Nephron (organoid): Measurements from ENCODE around the gene INSYN2A.

ENCODE experiments used
- H3K27ac Mint-ChIP-seq, 3 experiments: 2 replicates each; pipeline ENCODE4 v1.8.0; 2020; ENCODE audit warnings: mixed read lengths in 3 of 3, mild to moderate bottlenecking in 2 of 3, moderate library complexity in 1 of 3
- H3K27me3 Mint-ChIP-seq: 2 replicates; pipeline ENCODE4 v1.8.0; 2021; ENCODE audit warnings: low read depth, mild to moderate bottlenecking, moderate library complexity, mixed read lengths
- H3K36me3 Mint-ChIP-seq: 2 replicates; pipeline ENCODE4 v1.8.0; 2020; ENCODE audit warnings: low read depth, mixed read lengths
- H3K4me1 Mint-ChIP-seq: 2 replicates; pipeline ENCODE4 v1.8.0; 2020; ENCODE audit warnings: mixed read lengths
- H3K4me3 Mint-ChIP-seq, 3 experiments: 2 replicates each; pipeline ENCODE4 v1.8.0; 2020; ENCODE audit warnings: mild to moderate bottlenecking in 3 of 3, mixed read lengths in 3 of 3, moderate library complexity in 2 of 3
- H3K9me3 Mint-ChIP-seq: 2 replicates; pipeline ENCODE4 v1.8.0; 2020; ENCODE audit warnings: mixed read lengths
- TF ChIP-seq, protein P1 (sequence below), 3 experiments: fragments of 200-600 bp; sonication (generic); IDR thresholded peaks; one replicate each; pipeline ENCODE4 v1.5.0; 2021; ENCODE audit warnings: antibody characterized with exemption in 3 of 3; ENCODE audit not compliant: unreplicated experiment in 3 of 3

INSYN2A gene

DNA sequence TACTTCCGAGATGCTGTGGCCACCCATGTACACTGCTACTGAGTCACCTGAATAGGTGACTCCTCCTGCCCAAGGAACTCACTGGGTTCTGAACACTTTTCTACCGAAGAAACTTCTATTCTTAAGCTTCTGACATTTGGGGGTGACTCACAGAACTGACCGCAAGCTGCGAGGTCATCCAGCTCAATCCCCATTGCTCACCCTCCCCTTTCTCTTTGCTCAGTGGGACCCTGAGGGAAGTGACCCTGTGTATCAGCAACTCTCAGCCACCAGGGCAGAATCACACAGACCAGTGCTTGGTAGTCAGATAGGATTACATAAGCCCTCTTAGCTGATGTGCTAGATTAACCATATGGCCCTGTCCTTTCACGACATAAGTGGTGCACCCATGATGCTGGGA lies 46.3 kb downstream of the INSYN2A start:
- H3K4me3 Mint-ChIP-seq = no peak overlapping the region
- no peaks in the 10 kb centered on the region for H3K27me3 Mint-ChIP-seq
- TF ChIP-seq, protein P1, sequence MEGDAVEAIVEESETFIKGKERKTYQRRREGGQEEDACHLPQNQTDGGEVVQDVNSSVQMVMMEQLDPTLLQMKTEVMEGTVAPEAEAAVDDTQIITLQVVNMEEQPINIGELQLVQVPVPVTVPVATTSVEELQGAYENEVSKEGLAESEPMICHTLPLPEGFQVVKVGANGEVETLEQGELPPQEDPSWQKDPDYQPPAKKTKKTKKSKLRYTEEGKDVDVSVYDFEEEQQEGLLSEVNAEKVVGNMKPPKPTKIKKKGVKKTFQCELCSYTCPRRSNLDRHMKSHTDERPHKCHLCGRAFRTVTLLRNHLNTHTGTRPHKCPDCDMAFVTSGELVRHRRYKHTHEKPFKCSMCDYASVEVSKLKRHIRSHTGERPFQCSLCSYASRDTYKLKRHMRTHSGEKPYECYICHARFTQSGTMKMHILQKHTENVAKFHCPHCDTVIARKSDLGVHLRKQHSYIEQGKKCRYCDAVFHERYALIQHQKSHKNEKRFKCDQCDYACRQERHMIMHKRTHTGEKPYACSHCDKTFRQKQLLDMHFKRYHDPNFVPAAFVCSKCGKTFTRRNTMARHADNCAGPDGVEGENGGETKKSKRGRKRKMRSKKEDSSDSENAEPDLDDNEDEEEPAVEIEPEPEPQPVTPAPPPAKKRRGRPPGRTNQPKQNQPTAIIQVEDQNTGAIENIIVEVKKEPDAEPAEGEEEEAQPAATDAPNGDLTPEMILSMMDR (IDR thresholded peaks at IDR 0.05; ENCODE audit: unreplicated experiment in 3 of 3) = no peak
- peak overlapping the region in 1 of 3 experiments; percentile 46 for H3K27ac Mint-ChIP-seq
- H3K36me3 Mint-ChIP-seq = peaks cover 14% of the 10 kb centered on the region
- peaks cover 38% of the 10 kb centered on the region for H3K4me1 Mint-ChIP-seq
- no peaks in the 10 kb centered on the region for H3K9me3 Mint-ChIP-seq

DNA sequence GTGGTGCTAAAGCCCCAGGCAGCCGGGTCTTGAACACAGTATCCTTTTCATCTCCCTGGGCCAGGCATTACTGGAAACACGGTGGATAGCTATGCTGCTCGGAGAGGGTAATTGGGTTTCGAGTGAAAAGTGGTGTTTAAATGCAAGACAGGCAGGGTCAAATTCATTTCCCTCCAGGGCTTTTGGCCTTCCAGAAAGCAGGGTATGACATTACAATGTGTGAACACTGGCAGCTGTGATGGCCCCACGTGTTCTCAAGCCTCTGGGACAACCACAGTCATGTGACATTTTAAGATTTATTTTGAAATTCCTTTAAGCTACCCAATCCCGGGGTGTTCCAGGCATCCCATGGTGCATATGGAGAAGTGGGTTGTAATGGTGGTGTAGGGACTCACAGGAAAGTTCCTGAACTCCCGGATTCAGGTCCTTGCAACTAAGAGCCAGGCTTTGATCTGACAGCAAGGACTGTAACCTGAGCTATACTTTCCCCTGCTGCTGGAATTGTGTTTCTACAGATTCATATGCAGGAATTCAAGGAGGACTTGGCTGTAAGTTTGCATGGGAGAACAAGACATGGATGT lies 46.8 kb downstream of the INSYN2A start:
- H3K4me1 Mint-ChIP-seq = peaks cover 35% of the 10 kb centered on the region

DNA sequence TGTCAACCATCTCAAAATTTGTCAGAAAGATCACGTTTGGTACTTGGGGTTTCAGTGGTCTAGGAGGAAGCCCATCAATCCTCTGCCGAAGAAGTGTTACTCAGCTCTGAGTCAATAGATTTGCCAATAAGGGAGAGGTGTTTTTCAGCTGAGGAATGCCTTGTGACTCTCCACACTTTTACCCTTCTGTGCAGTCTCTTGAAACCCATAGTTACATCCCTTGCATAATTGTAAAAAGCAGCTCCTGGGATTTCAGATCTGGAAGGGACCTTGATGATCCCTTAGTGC lies 47.5 kb downstream of the INSYN2A start:
- H3K27me3 Mint-ChIP-seq = no peaks in the 10 kb centered on the region
- H3K9me3 Mint-ChIP-seq = no peaks in the 10 kb centered on the region
- peaks cover 14% of the 10 kb centered on the region for H3K36me3 Mint-ChIP-seq
- H3K4me3 Mint-ChIP-seq = no peak overlapping the region
- peaks cover 33% of the 10 kb centered on the region for H3K4me1 Mint-ChIP-seq
- H3K27ac Mint-ChIP-seq = no peak overlapping the region
- TF ChIP-seq, protein P1 (IDR thresholded peaks at IDR 0.05; ENCODE audit: unreplicated experiment in 3 of 3) = no peak

More for the DNA sequence above, 46.8 kb downstream of the INSYN2A start:
- no peaks in the 10 kb centered on the region for H3K27me3 Mint-ChIP-seq
- peaks cover 14% of the 10 kb centered on the region for H3K36me3 Mint-ChIP-seq
- no peaks in the 10 kb centered on the region for H3K9me3 Mint-ChIP-seq
- H3K4me3 Mint-ChIP-seq = no peak overlapping the region
- TF ChIP-seq, protein P1 (IDR thresholded peaks at IDR 0.05; ENCODE audit: unreplicated experiment in 3 of 3) = no peak
- H3K27ac Mint-ChIP-seq = peak overlapping the region in 1 of 3 experiments; percentile 46

DNA sequence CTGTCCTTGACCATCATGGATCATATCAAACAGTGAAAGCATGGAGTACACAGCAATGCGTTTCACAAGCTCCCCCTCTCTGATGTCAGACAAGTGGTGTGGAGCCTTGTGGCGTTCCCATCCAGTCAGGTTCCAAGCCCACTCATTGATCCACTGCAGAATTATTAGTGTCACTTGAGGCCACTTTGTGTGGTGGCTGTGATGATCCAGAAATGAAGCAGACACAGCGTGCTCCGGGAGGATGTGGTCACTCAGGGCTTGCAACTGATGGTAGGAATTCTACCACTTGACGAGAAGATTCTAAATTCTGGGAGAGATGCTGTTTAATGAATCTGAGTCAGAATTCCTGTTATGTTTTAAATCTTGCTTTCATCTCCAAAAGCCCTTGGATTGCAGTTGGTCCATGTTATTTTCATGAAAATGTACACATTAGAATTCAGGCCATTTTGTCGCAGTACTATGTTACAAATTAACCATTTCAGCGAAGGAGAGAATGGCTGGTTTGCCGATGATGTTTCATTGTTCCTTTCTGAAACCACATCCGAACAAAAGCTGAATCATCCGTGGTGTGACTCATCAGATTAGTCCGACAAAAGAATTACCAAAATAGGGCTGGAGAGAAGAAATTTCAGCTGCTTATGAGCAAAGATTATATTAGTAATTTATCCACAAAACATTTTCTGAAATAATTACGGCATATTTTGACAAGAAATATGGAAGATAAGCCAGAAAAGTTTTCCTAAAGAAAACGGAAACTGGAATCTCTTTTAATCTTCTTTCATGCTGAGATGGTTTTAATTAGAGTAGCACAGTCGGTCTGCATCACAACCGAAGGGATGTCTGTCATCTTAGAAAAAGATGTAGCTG lies 48.1 kb downstream of the INSYN2A start:
- H3K9me3 Mint-ChIP-seq = no peaks in the 10 kb centered on the region
- H3K27me3 Mint-ChIP-seq = no peaks in the 10 kb centered on the region
- H3K4me3 Mint-ChIP-seq = no peak overlapping the region
- H3K4me1 Mint-ChIP-seq = peaks cover 27% of the 10 kb centered on the region
- H3K27ac Mint-ChIP-seq = no peak overlapping the region
- H3K36me3 Mint-ChIP-seq = peaks cover 14% of the 10 kb centered on the region
- TF ChIP-seq, protein P1 (IDR thresholded peaks at IDR 0.05; ENCODE audit: unreplicated experiment in 3 of 3) = no peak

DNA sequence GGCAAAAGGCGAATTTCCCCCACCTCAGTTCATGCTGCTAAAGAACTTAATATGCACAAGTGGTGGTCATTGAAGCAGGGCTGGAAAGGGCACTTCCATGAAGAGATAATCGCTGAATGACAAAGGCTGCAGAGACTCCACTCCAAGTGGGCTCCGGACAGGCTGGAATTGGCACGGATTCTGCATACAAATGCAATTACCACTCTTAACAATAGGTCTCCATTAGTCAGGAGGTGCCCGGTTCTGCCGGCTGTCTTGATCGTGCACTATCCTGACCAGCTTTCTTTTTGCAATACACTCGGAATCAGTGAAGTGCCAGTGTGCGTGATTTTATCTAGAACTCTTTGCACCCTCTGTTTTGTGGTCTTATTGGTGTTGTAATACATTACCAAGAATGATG lies 49.7 kb downstream of the INSYN2A start:
- no peak overlapping the region for H3K4me3 Mint-ChIP-seq
- H3K36me3 Mint-ChIP-seq = peaks cover 14% of the 10 kb centered on the region
- no peak overlapping the region for H3K27ac Mint-ChIP-seq

More for the DNA sequence above, 49.7 kb downstream of the INSYN2A start:
- Mint-ChIP-seq H3K9me3 (no peaks in the 10 kb centered on the region), H3K4me1 (peaks cover 22% of the 10 kb centered on the region), H3K27me3 (no peaks in the 10 kb centered on the region)
- TF ChIP-seq, protein P1 (IDR thresholded peaks at IDR 0.05; ENCODE audit: unreplicated experiment in 3 of 3) = no peak
